ENCODE measurements around the gene SPEG.

SPEG gene

GRCh38 chr2:219445220-219445640 is 10.6 kb downstream of the SPEG start:
- Histone ChIP-seq H3K36me3 (ENCODE audit: insufficient read depth, low read length) (no peaks in the 10 kb centered on the region), H3K4me3 (ENCODE audit: low read depth, low read length, poor library complexity, severe bottlenecking) (no peak overlapping the region), H3K27ac (ENCODE audit: low read depth, low read length, poor library complexity, severe bottlenecking) (no peak overlapping the region), H4K20me1 (ENCODE audit: insufficient read depth, low read length) (no peaks in the 10 kb centered on the region), H3K9ac (ENCODE audit: low read length) (no peak overlapping the region), H3K4me2 (ENCODE audit: low read length) (no peak overlapping the region), H2AFZ (ENCODE audit: low read length) (no peak overlapping the region), H3K4me1 (ENCODE audit: insufficient read depth, low read length, severe bottlenecking) (no peaks in the 10 kb centered on the region), H3K27me3 (ENCODE audit: insufficient read depth, low read length) (peaks cover 6% of the 10 kb centered on the region; the same call in 1 of the 2 replicates), H3K9me3 (ENCODE audit: low read length) (no peaks in the 10 kb centered on the region), H3F3A (ENCODE audit: insufficient read depth, low read length) (no peaks in the 10 kb centered on the region), H3K9me2 (ENCODE audit: low read depth, low read length) (no peaks in the 10 kb centered on the region), H3K79me2 (ENCODE audit: insufficient read depth, low read length) (no peaks in the 10 kb centered on the region)
- TF ChIP-seq EZH2 (IDR thresholded peaks at IDR 0.05; ENCODE audit: borderline replicate concordance, low read length) = no peak
- no peak for TF ChIP-seq CTCF (IDR thresholded peaks at IDR 0.05; ENCODE audit: low read length)

GRCh38 chr2:219446101-219446504 is 11.5 kb downstream of the SPEG start:
- Histone ChIP-seq H3K27ac (ENCODE audit: low read depth, low read length, poor library complexity, severe bottlenecking) (no peak overlapping the region), H3K4me1 (ENCODE audit: insufficient read depth, low read length, severe bottlenecking) (no peaks in the 10 kb centered on the region), H3K4me2 (ENCODE audit: low read length) (no peak overlapping the region), H3K9ac (ENCODE audit: low read length) (no peak overlapping the region), H3K9me3 (ENCODE audit: low read length) (no peaks in the 10 kb centered on the region), H3K4me3 (ENCODE audit: low read depth, low read length, poor library complexity, severe bottlenecking) (no peak overlapping the region), H3K9me2 (ENCODE audit: low read depth, low read length) (no peaks in the 10 kb centered on the region), H2AFZ (ENCODE audit: low read length) (no peak overlapping the region), H3K27me3 (ENCODE audit: insufficient read depth, low read length) (peaks cover 6% of the 10 kb centered on the region; the same call in 1 of the 2 replicates), H3K79me2 (ENCODE audit: insufficient read depth, low read length) (no peaks in the 10 kb centered on the region), H4K20me1 (ENCODE audit: insufficient read depth, low read length) (no peaks in the 10 kb centered on the region), H3F3A (ENCODE audit: insufficient read depth, low read length) (no peaks in the 10 kb centered on the region), H3K36me3 (ENCODE audit: insufficient read depth, low read length) (no peaks in the 10 kb centered on the region)
- TF ChIP-seq CTCF (IDR thresholded peaks at IDR 0.05; ENCODE audit: low read length) (no peak), EZH2 (IDR thresholded peaks at IDR 0.05; ENCODE audit: borderline replicate concordance, low read length) (no peak)

GRCh38 chr2:219446689-219447088 is 12.0 kb downstream of the SPEG start:
- Histone ChIP-seq H3K27ac (ENCODE audit: low read depth, low read length, poor library complexity, severe bottlenecking) (no peak overlapping the region), H3K9me2 (ENCODE audit: low read depth, low read length) (no peaks in the 10 kb centered on the region), H3K9me3 (ENCODE audit: low read length) (no peaks in the 10 kb centered on the region), H3F3A (ENCODE audit: insufficient read depth, low read length) (no peaks in the 10 kb centered on the region), H3K4me1 (ENCODE audit: insufficient read depth, low read length, severe bottlenecking) (no peaks in the 10 kb centered on the region), H3K27me3 (ENCODE audit: insufficient read depth, low read length) (peaks cover 6% of the 10 kb centered on the region; the same call in 1 of the 2 replicates), H3K9ac (ENCODE audit: low read length) (no peak overlapping the region), H3K36me3 (ENCODE audit: insufficient read depth, low read length) (no peaks in the 10 kb centered on the region), H2AFZ (ENCODE audit: low read length) (no peak overlapping the region), H4K20me1 (ENCODE audit: insufficient read depth, low read length) (no peaks in the 10 kb centered on the region), H3K4me3 (ENCODE audit: low read depth, low read length, poor library complexity, severe bottlenecking) (no peak overlapping the region), H3K4me2 (ENCODE audit: low read length) (no peak overlapping the region), H3K79me2 (ENCODE audit: insufficient read depth, low read length) (no peaks in the 10 kb centered on the region)
- no peak for TF ChIP-seq CTCF (IDR thresholded peaks at IDR 0.05; ENCODE audit: low read length)
- TF ChIP-seq EZH2 (IDR thresholded peaks at IDR 0.05; ENCODE audit: borderline replicate concordance, low read length) = no peak

All from OCI-LY1 (cell line).